Parathyroid adenoma (tissue), 2 donors: ENCODE data around the gene CD1D.

Experiments used
- H2AFZ ChIP-seq: fragments of 300-600 bp; sonication (generic); one replicate; pipeline ENCODE4 v1.7.0; 2017; ENCODE audit warnings: antibody characterized with exemption, mild to moderate bottlenecking
- H3K27ac ChIP-seq: fragments of 300-600 bp; sonication (generic); one replicate; pipeline ENCODE4 v1.7.0; 2017
- H3K27me3 ChIP-seq: fragments of 300-600 bp; sonication (generic); one replicate; pipeline ENCODE4 v1.7.0; 2017; ENCODE audit warnings: low read length; ENCODE audit not compliant: control insufficient read depth, insufficient read depth
- H3K36me3 ChIP-seq: fragments of 300-600 bp; sonication (generic); one replicate; pipeline ENCODE4 v1.7.0; 2017; ENCODE audit warnings: low read length; ENCODE audit not compliant: control insufficient read depth, insufficient read depth
- H3K4me1 ChIP-seq: fragments of 300-600 bp; sonication (generic); one replicate; pipeline ENCODE4 v1.7.0; 2017; ENCODE audit warnings: control low read depth
- H3K4me2 ChIP-seq: fragments of 300-600 bp; sonication (generic); one replicate; pipeline ENCODE4 v1.7.0; 2017; ENCODE audit warnings: low read length
- H3K4me3 ChIP-seq: fragments of 300-600 bp; sonication (generic); one replicate; pipeline ENCODE4 v1.7.0; 2017; ENCODE audit warnings: low read depth, low read length
- H3K79me2 ChIP-seq: fragments of 300-600 bp; sonication (generic); one replicate; pipeline ENCODE4 v1.7.0; 2017; ENCODE audit warnings: control low read depth
- H3K9ac ChIP-seq: fragments of 300-600 bp; sonication (generic); one replicate; pipeline ENCODE4 v1.7.0; 2017; ENCODE audit warnings: mild to moderate bottlenecking
- H3K9me3 ChIP-seq: fragments of 300-600 bp; sonication (generic); one replicate; pipeline ENCODE4 v1.7.0; 2017; ENCODE audit warnings: low read length; ENCODE audit not compliant: control insufficient read depth
- CTCF ChIP-seq: fragments of 300-600 bp; sonication (generic); IDR thresholded peaks from one replicate; pipeline ENCODE4 v1.7.0; 2017; ENCODE audit warnings: antibody characterized with exemption, mild to moderate bottlenecking
- donor health status: primary hyperparathyroidism.

The CD1D gene

GRCh38 chr1:158149175-158149574 lies 31.5 kb upstream of the CD1D start:
- no peaks in the 10 kb centered on the region for H3K27me3 ChIP-seq
- H3K4me1 ChIP-seq, result no peaks in the 10 kb centered on the region
- H3K27ac ChIP-seq, result peak overlapping the region; percentile 77
- peak overlapping the region; percentile 75 for H2AFZ ChIP-seq
- peak overlapping the region; percentile 76 for H3K4me2 ChIP-seq
- no peak overlapping the region for H3K9ac ChIP-seq
- no peaks in the 10 kb centered on the region for H3K9me3 ChIP-seq
- no peak for TF ChIP-seq CTCF
- H3K4me3 ChIP-seq, result peak overlapping the region; percentile 53
- H3K79me2 ChIP-seq, result no peaks in the 10 kb centered on the region
- H3K36me3 ChIP-seq, result no peaks in the 10 kb centered on the region

GRCh38 chr1:158149577-158150269 lies 31.0 kb upstream of the CD1D start:
- Histone ChIP-seq H3K4me2 (peak overlapping the region; percentile 76), H3K79me2 (no peaks in the 10 kb centered on the region), H3K27me3 (no peaks in the 10 kb centered on the region), H3K9me3 (no peaks in the 10 kb centered on the region), H3K4me3 (peak overlapping the region; percentile 53), H2AFZ (peak overlapping the region; percentile 75), H3K4me1 (no peaks in the 10 kb centered on the region), H3K36me3 (no peaks in the 10 kb centered on the region), H3K9ac (no peak overlapping the region), H3K27ac (peak overlapping the region; percentile 77)
- TF ChIP-seq CTCF, result no peak

GRCh38 chr1:158150523-158150922 lies 30.2 kb upstream of the CD1D start:
- Histone ChIP-seq H2AFZ (peak overlapping the region; percentile 75), H3K27me3 (no peaks in the 10 kb centered on the region), H3K4me3 (no peak overlapping the region), H3K36me3 (no peaks in the 10 kb centered on the region), H3K9me3 (no peaks in the 10 kb centered on the region), H3K9ac (no peak overlapping the region), H3K27ac (peak overlapping the region; percentile 77), H3K4me2 (no peak overlapping the region), H3K4me1 (no peaks in the 10 kb centered on the region), H3K79me2 (no peaks in the 10 kb centered on the region)
- no peak for TF ChIP-seq CTCF

- no peak for TF ChIP-seq CTCF
- no peak overlapping the region for H3K27ac ChIP-seq
Measured at GRCh38 chr1:158153179-158153578, 27.5 kb upstream of the CD1D start.

More at GRCh38 chr1:158153179-158153578, 27.5 kb upstream of the CD1D start:
- Histone ChIP-seq H3K4me3 (no peak overlapping the region), H3K4me1 (no peaks in the 10 kb centered on the region), H3K9me3 (no peaks in the 10 kb centered on the region), H3K27me3 (no peaks in the 10 kb centered on the region), H2AFZ (no peak overlapping the region), H3K79me2 (no peaks in the 10 kb centered on the region), H3K4me2 (no peak overlapping the region), H3K36me3 (no peaks in the 10 kb centered on the region), H3K9ac (no peak overlapping the region)
